GM18507 (cell line): Measurements from ENCODE around the gene APOBEC3H.
A peak's percentile ranks its signal among the peaks of the same experiment; 100 is the strongest.
"Not testable (repeated sequence)": the region's sequence is repeated elsewhere in the genome, so short reads cannot be mapped to it uniquely, and the experiment has no call there.

Experiments used
- DNase-seq: peaks from one replicate; pipeline ENCODE4 v3.0.0; 2011; ENCODE audit warnings: low read depth; ENCODE audit not compliant: insufficient read length; ENCODE audit errors: extremely low spot score
- FAIRE-seq: peaks from 2 replicates; lab custom pipeline; 2011; peaks lifted over from hg19 to GRCh38; lab: Jason Lieb, UNC

The APOBEC3H gene

DNA sequence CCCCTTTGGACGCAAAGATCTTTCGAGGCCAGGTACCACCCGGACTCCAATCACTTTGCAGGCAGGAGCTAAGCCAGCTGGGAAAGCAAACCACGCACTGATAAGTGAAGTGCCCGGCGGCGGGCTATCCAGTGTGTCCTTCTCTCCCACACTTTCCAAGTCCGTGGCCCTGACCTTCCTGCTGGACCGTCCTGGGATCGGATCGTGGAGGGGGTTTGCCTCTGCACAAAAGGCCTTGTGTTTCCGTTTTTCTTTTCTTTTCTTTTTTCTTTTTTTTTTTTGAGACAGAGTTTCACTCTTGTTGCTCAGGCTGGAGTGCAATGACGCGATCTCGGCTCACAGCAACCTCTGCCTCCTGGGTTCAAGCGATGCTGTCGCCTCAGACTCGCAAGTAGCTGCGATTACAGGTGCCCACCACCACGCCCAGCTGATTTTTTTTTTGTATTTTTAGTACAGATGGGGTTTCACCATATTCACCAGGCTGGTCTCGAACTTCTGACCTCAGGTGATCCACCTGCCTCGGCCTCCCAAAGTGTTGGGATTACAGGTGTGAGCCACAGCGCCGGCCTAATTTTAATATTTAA is 17.9 kb upstream of the APOBEC3H start:
- not testable (repeated sequence) for DNase-seq, FAIRE-seq

DNA sequence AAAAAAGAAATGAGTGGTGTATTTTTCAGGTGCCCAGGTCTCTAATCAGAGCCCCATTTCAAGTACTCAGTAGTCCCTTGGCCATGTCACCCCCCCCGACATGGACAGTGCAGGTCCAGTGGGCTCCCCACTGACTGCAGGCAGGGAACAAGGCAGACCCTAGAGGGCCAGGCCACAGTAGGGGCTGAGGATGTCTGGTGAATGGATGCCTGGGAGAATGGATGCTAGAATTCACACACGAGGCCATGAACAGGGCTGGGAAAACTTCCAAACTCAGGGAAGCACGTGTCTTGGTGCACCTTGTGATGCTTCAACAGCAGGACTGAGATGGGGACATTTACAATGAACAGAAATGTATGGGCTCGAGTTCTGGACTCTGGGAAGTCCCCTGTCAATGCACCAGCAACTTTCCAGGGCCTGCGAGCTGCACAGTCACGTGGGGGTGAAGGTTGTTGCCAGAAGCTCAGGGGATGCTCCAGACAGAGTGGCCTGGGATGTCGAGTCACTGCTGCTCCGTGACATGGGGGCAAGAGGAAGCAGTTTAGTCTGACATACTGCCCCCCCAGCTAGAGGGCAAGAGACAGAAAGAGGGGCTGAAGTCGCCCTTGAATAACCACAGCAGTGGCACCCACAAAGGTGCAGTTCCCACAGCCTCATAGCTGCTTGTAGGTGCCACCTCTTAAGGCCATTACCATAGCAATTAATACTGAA is 16.8 kb upstream of the APOBEC3H start:
- DNase-seq (no peak), FAIRE-seq (peak; percentile 83)

DNA sequence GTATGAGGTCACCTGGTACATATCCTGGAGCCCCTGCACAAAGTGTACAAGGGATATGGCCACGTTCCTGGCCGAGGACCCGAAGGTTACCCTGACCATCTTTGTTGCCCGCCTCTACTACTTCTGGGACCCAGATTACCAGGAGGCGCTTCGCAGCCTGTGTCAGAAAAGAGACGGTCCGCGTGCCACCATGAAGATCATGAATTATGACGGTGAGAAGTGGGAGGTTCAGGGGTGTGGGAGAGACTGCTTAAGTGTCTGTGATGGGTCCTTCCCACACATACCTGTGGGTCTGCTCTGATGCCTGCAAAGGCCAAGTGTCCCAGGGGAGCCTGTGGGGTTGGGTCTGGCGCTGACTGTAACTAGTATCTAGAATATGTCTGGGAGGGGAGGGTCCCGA is 16.0 kb upstream of the APOBEC3H start:
- no peak for FAIRE-seq
- no peak for DNase-seq

DNA sequence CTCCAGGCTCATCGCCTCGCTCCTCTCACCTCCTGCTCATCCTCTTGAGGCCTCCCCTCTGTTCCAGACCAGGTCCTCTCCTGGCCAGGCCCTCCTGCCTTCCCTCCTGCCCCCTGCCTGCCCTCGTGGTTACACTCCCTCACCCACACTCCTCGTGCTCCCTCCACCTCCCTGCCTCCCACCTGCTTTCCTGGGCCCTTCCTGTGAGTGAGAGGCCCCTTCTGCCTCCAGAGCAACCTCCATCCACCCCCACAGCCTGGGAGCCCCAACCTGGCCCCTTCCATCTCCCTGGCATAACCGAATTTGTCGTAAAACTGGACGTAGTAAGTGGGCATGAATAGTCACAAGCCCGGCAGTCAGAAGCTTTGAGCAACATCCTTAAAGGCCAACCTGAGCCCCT is 15.4 kb upstream of the APOBEC3H start:
- FAIRE-seq, result no peak

DNA sequence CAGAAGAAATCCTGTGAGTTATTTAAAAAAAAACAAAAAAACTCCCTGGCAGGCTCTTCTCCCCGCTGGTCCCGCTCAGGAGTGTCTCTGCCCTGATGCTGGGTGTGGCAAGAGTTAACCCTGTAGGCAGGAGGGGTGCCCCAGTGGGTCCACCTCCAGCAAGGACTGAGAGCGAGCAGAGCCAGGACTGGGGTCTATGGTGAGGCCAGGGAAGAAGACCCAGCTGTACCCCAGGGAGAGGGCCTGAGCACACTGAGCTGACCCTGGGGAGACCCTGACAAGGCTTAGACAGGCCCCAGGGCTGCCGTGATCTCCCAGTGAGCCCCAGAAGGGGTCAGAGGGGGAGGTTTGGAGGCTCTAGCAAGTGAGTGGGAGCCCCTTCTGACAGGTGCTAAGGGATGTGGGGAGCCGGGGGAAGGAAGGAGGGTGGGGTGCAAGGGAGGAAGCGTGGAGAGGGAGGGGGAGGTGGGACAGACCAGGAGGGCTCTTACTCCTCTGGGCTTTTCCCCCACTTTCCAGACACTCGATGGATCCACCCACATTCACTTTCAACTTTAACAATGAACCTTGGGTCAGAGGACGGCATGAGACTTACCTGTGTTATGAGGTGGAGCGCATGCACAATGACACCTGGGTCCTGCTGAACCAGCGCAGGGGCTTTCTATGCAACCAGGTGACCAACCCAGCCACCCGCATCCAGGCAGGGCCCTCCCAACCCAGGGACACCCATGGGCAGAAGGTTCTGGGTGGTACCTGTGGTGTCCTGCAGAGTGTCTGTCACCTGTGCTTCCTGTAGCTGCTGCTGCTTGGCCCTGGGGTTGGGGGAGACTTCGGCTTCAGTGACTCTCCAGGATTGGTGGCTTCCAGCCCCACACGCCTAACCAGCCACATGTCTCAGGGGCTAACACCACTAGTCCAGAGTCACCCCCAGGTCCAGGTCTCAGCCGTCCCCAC is 13.6 kb upstream of the APOBEC3H start:
- DNase-seq, result no peak
- no peak for FAIRE-seq

More for the DNA sequence above, 15.4 kb upstream of the APOBEC3H start:
- no peak for DNase-seq

DNA sequence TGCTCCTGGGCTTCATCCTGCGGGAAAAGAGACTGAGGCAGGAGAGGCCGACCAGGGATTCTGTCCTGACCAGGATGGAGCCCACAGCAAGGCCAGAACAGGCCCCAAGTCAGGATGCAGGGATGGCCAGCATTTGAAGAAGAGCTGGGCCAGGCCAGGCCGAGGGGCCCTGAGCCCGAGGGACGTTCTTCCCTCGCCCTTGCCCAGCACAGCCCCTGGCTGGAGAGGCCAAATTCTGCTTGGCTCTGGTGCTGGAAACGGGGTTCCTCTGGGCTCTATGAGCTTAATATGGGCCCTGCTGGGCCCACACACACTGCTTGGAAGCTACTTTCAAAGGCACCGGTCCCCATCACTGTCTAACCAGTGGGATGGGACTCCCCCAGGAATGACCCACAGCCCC is 12.4 kb upstream of the APOBEC3H start:
- DNase-seq (no peak), FAIRE-seq (no peak)

DNA sequence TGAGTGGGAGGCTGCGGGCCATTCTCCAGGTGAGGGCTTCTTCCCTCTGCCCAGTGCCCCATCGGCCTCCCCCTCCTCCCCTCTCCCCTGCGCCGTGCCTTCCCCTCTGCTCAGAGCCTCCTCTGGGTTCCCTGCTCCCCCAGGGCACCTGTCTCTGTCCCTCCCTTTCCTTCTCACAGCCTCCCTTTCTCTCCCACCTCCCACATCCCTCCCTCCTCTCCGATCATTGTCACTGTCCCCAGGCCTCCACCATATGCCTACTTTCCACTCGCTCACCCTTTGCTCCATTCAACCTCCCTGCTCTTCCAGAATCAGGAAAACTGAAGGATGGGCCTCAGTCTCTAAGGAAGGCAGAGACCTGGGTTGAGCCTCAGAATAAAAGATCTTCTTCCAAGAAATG is 9.9 kb upstream of the APOBEC3H start:
- no peak for DNase-seq
- FAIRE-seq, result no peak

DNA sequence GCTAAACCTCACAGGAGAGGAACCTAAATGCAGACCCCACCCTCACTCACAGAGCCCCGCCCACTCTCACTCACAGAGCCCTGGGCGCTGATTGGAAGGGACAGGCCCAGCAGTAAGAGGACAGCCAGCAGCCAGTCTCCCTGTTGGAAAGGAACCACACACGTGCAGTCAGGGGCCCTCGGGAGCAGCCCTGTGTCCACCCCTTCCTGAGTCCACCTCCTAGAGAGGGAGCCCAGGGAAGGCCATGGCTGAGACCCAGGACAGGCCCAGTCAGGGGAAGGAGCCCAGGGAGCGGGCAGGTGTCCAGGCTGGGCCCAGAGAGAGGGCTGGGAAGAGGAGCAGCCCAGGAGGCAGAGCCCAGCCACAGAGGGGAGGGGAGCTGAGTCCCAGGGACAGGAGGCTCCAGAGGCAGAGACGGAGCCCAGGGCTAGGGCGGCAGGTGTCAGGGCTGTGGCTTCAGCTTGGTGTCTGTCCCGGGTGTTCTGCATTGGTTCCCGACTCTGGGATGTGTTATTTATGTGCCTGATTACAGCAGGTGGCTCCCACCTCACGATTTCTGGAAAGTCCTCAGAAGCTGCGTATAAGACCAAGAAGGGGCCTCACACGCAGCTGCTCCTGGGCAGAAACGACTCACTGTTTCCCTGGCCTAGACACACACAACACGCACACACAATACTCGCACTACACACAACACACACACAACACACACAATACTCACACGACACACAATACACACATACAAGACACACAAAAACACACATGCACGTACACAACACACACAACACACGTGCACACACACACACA is 9.0 kb upstream of the APOBEC3H start:
- FAIRE-seq, result peak; percentile 41

DNA sequence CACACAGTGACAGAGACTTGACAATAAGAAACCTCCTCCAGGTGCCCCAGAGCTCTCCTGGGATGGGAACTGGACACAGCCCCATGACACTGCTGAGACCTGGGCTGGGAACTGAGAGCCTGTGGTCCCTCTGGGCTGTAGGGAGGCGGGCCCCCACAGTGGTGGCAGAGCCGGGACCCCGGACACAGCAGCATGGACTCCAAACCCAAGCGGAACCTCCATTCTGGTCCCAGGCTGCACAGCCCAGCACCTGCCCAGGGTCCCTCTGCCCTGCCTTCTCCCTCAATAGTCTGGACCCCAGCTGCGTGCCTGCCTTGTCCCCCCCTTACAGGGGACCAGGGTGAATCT is 8.4 kb upstream of the APOBEC3H start:
- FAIRE-seq (peak; percentile 15), DNase-seq (no peak)

More for the DNA sequence above, 9.0 kb upstream of the APOBEC3H start:
- no peak for DNase-seq

DNA sequence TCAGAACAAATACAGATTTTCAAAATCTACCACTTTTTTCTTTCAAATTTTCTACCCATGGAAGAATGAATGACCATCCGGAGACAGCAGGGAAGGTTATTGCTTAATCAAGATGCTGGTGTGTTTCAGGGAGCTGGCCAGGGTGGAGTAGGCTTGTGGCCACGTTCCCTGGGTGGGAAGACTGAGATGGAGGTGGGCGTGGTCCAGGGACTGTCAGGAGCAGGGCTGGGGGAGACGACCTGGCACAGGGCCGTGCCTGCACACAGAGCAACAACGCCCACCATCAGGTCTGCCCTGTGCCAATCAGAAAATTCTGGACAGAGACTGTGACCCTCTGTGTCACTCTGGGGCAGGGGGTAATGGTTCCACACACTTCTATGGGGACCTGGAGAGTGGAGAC is 7.1 kb upstream of the APOBEC3H start:
- FAIRE-seq (no peak), DNase-seq (no peak)

DNA sequence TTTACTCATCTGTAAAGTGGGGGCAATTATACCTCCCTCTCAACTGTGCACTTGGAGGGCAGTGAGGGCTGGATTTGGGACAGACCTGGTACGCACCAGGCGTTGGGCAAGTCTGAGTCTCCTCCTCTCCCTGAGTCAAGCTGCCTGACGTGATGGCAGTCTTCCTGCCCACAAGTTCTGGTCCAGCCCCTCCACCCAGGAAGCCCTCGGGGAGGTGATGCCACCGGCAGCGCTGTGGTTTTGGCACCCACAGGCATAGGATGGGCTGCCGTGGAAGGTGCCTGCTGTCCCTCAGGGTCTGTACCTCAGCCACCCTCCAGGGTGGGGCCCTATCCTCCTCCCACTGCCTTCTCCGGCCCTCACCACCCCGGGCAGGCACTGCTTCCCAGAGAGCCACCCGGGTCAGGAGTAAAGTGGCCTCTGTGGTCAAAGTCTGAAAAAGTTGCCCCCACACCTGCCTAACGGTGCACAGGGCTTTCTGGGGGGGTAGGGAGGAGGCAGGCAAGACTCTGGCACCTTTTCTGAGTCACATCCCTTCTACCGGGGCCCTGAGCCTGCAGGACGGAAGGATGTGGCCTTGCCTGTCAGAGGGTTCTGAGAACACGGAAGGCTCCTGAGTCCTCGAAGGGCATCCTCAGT is 6.5 kb upstream of the APOBEC3H start:
- FAIRE-seq, result peak; percentile 81
- DNase-seq, result no peak

DNA sequence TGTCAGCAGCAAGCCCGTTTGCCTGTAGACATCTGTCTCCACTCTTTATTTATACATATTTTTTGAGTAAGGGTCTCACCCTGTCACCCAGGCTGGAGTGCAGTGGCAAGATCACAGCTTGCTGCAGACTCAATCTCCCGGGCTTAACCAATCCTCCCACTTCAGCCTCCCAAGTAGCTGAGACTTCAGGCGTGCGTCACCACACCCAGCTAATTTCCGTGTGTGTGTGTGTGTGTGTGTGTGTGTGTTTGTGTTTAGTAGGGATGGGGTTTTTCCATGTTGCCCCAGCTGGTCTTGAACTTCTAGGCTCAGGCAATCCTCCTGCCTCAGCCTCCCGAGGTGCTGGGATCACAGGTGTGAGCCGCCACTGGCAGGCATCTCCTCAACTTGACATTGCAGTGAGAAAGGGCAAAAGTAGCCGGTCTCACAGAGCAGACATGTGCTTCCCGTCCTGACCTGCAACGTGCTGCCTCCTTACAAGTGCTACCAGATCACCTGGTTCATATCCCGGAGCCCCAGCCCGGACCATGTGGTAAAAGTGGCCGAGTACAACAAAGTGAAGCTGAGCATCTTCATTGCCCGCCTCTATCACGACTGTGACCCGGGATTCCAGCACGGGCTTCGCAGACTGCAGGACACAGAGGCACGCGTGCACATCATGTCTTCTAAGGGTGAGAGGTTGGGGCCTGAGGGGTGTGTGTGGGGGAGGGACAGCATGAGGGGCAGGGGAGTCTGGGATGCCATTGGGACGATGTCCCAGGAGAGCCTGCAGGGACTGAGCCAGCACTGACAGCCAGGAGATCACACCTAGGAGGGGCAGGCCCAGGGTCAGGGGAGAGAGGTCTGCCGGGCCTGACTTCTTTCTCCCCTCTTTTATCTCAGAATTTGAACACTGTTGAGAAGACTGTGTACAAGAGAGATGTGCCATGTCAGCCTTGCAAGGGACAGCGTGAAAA is 5.6 kb upstream of the APOBEC3H start:
- DNase-seq (no peak), FAIRE-seq (no peak)

DNA sequence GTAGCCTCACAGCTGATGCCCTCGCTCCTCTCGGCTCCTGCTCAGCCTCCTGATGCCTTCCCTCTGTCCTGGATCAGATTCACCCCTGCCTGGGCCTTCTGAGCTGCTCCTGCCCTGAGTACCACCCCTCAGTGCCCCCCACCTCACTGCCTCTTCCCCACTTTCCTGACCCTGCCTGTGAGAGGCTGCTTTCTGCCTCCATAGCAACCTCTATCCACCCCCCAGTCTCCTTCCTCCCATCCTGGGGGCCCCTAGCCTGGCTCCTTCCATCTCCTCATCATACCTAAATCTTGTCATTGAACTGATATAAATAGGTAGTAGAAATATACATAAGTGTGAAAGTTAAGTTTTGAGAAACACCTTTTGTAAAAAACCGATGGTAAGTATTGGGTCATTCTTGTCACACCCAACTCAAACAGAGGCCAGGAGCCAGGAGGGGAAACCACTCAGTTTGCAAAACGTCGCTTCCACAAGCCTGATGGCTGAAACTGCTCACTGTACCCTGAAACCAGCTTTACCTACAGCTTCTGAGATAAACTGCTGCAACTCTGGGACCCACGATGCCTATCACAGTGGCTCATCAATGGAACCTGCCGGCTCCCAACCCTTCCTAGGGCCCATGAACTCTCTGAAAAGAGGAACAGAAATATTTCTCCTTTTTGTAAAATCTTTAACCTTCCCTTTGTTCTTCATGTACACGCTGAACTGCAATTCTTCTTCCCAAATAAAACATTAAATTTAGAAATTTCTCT is 4.8 kb upstream of the APOBEC3H start:
- FAIRE-seq (peak; percentile 96), DNase-seq (no peak)

DNA sequence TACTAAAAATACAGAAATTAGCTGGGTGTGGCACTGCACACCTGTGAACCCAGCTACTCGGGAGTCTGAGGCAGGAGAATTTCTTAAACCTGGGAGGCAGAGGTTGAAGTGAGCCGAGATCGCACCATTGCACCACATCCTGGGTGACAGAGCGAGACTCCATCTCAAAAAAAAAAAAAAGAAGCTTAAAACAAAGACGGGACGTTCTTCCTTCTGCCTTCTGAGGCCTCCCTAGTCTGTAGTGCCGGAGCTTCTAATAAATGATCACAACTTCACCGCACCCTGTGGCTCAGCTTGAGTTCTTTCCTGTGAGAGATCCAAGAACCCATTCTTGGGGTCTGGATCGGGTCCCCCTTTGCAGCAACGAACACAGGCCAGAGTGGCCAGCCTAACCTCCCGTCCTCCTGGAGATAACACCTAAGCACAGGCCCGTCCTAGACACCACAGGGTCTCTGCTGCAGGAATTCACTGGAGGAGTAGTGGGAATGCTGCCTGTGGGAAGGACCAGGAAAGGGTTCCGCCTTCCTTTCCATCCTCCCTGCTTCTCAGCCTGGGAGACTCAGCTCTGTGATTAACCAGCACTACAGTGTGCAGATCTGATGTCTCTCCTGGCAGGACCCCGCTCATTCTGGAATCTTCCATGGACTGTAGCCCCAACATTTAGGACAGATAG is 2.2 kb upstream of the APOBEC3H start:
- DNase-seq (no peak), FAIRE-seq (no peak)

DNA sequence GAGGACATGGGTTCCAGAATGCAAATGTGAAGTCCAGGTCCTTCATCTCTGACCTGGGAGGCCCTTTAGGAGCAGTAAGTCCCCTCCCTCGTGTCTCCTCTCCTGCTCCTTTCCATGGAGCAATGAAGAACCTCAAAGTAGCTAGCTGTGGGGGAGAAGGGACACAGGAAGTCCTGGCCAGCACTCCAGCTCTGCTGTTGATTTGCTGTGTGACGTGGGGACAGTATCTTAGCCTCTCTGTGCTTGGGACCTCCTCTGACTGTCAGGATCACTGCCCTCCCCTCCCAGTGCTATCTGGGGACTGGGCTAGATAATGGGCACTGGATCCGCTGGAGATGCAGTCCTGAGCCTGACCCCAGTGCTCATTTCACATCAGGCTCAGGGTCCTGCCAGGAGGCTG is 1.1 kb upstream of the APOBEC3H start:
- DNase-seq (no peak), FAIRE-seq (peak; percentile 35)

DNA sequence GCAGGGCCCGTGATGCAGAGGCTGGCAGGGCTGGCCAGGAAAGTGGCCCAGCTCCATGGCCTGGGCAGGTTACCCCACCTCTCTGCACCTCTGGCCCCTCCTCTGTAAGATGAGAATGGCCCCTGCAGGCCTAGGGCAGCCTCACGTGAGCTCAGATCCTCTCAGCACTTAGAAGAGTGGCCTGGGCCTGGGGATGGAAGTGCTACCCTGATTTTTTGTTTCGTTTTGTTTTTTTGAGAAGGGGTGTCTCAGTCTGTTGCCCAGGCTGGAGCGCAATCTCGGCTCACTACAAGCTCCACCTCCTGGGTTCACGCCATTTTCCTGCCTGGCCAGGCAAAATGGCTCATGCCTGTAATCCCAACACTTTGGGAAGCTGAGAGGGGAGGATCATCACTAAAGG is 982 bp downstream of the APOBEC3H start:
- no peak for DNase-seq
- FAIRE-seq, result no peak

DNA sequence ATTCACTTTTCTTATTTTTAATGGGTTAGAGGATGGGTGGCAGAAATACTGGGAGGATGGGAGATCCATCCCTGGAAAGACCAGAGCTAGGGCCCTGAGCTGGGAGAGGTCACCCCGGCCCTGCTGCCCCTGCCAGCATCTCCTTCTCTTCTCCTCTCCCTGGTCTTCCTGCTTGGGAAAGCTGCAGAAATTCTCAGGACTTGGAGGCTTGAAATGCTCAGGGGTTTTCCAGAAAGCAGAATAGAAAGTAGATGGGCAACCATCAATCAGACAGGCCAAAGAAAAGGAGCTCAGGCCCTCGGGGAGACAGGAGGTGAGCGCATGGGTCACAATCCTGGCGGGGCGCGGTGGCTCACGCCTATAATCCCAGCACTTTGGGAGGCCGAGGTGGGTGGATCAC is 1.5 kb downstream of the APOBEC3H start:
- FAIRE-seq, result peak; percentile 65

More for the DNA sequence above, 1.5 kb downstream of the APOBEC3H start:
- no peak for DNase-seq
